ENCODE data around the gene ANP32A. TPM values are rescaled to one million over a fixed set of nuclear protein-coding genes. Genes with fewer than 3 reads are reported as not detected.

ANP32A gene
- polyA plus RNA-seq, 3 donors: 272 to 311 (median 286) TPM

DNA sequence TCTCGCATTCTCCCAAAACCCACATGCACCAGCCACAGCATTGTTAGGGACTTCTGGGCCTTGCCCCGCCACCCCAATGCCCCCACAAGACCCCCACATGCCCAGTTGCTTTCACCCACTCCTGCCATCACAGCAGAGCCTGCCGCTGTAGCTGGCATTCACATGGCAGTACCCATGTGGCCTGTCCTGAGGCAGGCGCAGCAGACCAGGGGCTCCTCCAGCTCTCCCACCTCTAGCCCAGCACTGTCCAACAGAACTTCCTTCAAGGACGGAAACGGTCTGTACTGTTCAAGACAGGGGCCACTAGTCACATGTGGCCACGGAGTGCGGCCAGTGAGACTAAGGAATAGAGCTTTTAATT is 32.5 kb downstream of the ANP32A start:
- no peak for DNase-seq

DNA sequence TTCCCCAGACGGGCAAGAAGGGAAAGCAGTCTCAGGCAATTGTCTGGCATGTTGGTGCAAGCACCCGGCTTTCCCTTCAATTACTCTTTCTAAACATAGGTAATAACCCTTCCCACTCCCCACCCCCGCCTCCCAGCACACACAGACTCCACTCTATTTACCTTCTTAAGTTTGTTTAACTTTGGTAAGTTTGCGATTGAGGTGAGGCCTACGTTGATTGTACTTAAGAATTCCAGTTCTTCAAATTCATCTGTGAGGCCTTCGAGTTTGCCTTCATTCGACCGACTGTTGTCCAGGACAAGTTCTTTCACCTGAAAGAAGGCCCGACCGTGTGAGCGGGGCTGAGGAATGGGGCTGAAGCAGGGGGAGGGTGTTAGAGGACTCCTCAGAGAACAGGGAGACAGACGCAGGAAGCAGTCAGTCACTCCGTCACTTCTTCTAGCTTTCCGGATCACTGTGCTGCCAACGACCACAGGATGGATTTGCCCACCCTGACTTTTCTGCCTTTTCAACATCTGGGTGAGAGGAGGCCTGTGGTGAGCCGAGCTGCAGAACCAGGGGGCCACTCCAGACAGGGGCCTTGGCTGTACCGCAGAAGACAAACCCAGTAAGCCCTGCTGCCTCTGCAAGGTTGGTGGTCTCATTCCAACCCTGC is 33.0 kb downstream of the ANP32A start:
- DNase-seq: no peak

DNA sequence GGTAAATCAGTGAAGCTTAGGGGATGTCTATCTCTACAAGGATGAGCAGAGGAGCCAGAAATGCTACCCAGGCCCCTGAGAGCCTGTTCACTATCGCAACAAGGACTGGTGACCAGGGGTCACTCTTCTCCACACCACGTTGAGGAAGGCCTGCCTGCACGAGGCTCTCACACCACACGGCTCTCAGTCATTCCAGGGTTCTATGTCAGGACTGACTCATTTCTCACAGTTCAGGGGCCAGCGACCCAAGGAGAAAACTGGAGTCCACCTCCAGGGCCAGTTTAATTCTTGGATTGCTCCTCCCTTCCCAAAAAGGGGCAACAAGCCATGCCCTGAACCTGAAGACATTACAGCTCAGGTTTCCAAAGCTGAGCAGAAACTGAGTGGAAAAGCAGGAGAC is 33.9 kb downstream of the ANP32A start:
- DNase-seq: no peak

DNA sequence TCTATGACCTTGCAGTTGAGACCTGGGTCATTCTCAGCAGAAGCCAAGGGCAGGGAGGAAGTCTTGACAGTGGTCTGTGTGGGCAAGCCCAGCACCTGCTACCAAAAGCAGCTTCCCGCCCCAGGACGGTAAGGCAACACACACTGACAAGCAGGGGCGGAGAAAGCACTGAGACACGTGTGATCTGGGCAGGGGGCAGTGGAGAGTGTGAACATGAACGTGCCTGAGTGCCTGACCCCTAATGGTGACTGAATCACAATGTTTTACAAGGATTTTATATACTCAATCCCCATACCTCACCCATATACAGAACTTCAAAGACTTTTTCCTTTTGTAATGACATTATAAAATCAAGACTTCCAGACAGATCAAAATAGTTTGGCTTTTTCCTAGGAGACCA is 35.2 kb downstream of the ANP32A start:
- DNase-seq: no peak

DNA sequence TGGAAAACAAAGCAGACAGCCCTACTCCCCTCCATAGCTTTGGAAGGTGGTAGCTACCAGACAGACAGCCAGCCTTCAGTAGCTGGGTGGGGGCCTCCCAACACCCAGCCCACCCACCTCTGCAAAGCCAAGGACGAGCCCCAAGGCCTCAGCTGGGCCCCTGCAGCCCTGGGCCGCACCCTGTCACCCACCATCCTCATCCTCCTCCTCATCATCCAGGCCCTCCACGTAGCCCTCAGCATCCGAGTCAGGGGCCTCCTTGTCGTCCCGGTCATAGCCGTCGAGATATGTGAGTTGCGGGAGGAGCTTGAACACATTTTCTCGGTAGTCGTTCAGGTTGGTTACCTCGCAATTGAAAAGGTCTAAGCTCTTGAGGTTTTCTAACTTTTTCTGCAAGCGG is 36.5 kb downstream of the ANP32A start:
- no peak for DNase-seq

DNA sequence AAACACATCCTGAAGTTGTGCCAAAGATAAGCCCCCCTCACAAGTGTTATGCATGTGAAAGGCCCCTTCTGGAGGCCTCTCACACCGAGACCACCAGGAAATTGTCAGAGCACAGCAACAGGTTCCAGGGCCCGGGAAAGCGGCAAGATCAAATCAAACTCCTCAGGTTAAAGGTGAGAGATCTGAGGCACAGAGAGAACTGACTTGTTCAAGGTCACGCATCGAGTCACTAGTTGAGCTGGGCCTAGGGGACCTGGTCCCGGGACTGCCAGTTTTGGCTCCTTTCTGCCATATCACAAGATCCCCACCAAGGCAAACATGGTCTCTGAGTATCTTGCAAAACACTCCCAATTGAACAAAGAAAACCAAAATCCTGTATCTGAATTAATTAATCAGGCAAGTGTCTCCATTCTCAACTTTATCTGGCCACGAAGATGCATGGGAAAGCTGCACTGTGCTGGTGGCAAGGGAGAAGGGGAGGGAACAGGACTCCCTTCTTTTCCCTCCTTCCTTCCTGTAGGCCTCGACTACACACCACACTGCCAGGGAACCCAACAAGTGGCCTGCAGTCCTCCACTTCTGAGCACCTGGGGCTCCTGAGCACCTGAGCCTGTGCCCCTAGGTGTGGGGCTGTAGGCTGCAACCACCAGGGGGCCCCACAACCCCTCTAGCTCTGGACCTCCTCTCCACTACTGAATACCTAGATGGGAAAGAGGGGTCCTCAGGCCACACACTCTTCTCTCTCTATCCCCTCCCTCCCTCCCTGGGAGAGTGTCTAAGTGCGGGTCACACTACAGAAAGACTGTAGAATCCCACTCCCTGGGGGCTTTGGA is 37.3 kb downstream of the ANP32A start:
- DNase-seq: no peak

DNA sequence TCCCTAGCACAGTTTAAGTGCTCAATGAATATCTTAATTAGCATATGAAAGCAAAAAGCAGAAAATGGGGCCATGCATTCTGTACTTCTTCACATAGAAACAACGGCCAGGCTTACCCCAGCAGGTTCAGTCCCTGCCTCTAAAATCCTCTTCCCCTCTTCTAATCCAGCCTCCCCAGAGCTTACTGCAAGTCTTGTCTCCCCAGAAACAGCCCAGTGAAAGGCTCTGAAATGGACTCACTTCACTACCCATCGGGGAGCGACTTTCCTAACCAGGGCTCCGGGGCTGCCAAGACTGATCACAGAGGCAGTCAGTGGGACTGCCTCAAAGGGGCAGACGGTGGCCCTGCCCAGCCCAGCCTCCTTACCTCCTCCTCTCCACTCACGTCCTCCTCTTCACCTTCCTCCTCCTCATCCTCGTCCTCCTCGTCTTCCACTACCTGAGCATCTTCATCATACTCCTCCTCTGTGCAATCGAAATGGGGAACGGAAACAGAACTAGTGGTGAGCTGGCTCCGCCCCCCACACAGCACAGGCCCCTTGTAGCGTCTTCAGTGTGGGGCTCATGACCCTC is 38.0 kb downstream of the ANP32A start:
- no peak for DNase-seq

DNA sequence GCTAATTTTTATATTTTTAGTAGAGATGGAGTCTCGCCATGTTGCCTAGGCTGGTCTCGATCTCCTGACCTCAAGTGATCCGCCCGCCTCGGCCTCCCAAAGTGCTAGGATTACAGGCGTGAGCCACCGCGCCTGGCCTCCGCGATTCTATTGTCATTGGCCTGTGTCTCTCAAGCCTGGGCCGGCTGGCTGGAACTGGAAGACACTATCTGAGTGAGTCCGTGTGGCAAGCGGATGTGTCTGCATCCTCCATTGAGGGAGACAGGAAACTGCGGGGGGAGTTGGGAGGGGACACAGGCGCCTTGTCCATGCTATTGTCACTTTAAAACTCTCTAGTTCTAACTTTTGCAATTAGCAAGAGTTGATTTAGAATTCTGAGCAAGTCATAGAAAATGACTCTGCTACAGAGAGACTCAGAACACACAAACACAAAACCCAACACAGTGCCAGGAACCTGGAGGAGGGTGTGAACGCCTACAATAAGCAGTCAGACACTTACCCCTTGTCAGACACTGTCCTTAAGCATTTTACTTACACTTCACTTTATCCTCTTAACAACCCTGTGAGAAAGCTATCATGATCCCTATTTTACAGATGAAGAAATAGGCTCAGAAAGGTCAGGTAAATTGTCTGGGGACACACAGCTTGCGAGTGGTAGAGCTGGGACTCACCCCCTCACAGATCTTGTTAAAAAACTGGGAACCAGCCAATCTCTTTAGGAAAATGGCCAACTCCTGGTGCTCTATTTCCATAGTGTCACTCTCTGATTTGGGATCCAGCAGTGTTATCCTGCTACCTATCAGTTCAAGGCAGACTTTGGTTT is 38.7 kb downstream of the ANP32A start:
- no peak for DNase-seq

DNA sequence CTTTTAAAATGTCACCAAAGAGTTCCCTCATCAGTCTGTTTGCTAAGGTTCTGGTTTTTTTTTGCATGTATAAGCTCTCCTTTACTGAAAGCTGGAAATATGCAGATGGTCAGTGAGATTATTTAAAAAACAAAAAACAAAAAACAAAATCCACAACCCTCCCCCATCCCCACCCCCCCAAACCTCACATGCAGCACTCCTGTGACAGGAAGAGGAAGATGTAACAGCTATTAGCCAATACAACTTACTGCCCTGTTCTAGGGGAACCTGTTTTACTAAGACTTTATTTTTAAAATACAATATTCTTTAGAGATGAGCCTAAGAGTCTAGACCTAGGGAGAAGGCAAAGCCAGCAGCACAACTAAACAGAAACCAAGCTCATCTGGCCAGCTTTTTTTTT is 39.5 kb downstream of the ANP32A start:
- DNase-seq: no peak

DNA sequence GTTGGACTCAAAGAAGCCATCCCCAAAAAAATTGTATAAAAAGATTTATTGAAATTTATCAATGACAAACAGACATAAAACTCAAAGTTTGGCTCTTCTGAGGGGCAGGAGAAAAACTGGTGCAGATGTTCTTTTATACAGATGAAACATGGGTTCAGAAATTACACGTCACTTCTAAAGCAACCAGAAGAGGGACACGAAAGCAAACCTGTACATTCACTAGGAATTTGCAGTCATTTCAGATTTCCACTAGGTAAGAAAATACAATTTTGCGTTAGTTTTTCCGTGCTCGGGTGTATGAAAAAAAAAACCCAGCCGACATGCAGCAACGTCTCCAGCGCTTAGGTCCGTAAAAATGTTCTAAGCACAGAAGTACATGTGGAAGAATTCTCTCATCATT is 41.8 kb downstream of the ANP32A start:
- DNase-seq: no peak

DNA sequence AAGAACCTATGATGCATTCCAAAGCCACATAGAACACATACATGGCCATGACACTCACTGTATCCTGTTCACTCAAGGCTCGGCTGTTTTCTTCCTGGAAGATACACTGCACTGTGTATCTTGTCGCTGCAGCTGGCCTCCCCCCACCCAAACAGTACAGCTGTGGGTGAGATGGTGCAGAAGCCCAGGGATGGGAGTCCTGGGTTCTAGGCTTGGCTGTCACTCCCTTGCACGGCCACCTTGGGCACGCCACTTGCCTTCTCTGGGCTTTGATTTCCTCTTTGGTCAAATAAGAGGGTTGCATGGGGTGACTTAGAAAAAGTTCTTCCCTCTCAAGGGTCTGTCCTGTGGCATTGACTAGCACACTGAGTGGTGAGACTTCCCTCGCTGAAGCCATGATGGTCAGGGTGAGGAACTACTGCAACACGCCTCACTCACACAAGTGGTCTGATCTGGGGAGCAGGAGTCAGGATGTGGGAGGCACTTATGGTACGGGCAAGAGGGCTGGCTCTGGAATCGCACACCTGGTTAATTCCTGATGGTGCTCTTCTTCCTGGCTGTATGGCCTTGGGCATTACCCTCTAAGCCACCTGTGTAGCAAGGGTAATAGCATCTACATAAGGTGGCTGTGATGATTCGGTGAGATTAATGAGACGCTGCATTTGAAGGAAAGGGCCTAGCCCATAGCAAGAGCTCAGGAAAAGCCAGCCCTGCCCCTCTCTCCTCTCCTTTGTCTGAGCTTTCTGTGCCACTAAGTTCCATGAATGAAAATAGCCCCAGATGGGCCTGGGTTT is 44.0 kb downstream of the ANP32A start:
- no peak for DNase-seq

DNA sequence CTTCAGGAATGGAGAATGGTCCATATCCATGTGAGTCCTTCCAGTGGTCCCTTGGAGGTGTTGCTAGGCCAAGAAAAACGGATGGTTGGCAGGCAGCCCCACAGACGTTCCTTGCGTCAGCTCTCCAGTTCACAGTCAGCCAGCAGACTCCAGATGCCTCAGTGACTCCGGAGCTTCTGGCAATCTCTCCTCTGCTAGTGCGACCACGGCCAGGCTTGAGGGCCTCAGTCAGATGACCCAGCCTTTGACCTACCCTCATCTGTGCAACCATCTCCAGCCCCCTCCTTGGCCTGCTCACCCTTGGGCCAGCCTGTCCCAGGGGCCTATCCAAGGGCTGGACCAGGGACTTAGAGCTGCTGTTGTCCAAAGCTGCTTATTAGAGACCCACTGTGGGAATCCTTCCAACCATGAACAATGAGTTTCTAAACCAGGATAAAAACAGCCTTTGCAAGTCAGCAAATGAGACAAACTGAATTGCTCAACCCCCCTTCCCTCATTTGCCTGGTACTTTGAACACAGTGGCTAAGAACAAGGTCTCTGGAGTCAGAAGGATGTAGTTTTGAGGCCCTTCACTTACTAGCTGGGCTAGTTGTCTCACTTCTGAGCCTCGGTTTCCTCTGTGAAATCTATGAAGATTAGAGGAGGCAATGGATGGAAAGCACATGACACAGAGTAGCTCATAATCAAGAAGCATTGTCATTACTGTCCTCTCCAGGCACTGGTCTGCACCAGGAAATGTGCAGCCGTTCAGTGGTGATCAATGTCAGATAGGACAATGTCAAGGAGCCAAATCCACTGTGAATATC is 44.8 kb downstream of the ANP32A start:
- no peak for DNase-seq

DNA sequence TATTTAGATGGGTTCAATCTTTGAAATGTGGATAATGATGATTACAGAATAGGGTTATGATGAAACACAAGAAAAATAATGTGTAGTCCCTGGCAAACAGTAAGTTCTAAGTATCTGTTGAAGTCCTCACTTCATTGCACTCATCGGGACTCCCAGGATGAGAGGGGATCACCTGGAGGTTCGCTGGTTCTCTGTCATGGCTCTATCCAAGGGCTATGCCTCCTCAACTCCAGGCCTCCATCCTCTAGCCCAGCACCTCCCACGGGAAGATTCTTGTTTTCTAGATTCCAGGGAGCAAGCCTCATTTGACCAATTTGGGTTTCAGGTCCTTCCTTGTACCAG is 45.5 kb downstream of the ANP32A start:
- DNase-seq: no peak

DNA sequence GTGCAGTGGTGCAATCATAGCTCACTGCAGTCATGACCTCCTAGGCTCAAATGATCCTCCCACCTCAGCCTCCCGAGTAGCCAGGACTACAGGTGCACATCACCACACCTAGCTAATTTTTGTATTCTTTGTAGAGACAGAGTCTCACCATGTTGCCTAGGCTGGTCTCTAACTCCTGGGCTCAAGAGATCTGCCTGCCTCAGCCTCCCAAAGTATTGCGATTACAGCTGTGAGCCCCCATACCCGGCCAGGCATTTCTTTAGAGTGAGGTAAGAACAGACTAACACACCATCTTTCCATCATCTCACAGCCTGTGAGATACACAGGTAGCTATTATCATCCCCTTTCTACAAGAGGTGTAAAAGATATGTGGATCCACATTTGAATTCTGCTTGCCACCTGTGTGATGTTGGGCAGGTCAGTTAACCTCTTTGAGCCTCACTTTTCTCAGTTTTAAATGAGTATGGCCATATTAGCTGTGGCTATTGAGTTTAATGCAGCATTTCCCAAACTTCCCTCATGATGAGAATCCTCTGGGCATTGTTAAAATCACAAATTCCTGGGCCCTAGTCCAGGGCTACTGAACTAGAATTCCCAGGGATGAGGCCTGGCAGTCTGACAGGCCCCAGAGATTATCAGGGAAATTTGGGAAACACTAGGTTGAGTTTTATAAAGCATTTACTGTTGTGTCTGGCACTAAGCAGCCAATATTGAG is 46.0 kb downstream of the ANP32A start:
- no peak for DNase-seq

DNA sequence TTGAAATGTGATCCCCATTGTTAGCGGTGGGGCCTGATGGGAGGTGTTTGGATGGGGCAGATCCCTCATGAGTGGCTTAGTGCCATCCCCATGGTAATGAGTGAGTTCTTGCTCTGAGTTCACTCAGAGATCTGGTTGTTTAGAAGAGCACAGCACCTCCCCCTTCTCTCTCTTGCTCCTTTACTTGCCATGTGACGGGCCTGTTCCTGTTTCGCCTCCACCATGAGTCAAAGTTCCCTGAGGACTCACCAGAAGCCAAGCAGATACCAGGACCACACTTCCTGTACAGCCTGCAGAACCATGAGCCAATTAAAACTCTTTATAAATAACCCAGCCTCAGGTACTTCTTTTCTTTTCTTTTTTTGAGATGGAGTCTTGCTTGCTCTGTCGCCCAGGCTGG is 46.6 kb downstream of the ANP32A start:
- DNase-seq: no peak

DNA sequence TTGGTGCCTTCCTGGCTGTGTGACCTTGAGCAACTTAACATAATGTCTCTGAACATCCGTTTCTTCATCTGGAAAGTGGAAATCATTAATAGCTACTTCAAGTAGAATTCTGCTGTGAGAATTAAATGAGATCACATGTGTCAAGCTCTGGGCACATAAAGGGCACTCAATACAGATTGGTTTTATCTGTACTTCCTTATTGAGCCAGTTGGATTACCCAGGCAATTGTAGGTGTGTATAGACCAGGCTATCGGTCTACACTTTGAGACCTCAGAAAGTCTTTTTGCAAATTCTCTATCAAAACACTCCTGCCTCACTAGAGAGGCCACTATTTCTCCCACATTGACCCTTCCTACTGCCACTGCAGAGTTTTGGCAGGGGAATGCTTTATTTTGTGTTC is 47.7 kb downstream of the ANP32A start:
- DNase-seq: no peak

DNA sequence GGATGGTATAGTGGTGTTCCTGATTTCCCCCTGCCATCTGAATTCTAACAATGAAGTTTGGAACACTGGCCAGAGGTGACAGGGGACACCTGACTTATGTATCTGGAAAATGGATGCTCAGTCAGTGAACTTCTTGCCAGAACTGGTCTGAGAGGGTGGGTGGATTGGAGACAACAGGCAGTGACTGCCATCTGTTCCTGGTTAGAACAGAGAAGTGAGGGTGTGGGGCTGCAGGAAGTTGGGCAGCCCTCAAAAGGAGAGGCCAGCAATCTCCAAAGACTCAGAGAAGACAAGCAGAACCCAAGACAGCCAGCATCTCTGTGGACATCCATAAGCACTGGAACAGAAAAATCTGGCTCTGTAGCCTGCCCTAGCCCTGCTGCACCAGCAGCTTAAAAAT is 50.5 kb downstream of the ANP32A start:
- DNase-seq: no peak

DNA sequence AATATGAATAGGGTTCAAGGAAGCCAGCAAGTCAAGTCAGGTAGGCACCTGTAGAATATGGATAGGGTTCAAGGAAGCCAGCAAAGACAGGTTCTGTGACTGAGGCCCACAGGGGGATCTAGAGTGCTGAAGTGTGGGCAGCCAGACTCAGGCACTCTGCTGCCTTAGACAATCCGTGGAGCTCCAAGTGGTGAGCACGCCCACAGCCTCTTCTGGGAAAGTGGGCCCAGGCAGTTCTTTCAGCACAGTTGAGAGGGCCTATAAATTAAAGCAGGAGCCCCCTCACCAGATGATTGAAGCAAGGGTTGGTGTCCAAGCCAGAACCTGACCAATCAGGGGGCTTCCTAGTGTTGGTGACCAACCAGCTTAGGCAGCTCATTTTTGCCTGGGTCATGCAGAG is 51.0 kb downstream of the ANP32A start:
- DNase-seq: no peak

DNA sequence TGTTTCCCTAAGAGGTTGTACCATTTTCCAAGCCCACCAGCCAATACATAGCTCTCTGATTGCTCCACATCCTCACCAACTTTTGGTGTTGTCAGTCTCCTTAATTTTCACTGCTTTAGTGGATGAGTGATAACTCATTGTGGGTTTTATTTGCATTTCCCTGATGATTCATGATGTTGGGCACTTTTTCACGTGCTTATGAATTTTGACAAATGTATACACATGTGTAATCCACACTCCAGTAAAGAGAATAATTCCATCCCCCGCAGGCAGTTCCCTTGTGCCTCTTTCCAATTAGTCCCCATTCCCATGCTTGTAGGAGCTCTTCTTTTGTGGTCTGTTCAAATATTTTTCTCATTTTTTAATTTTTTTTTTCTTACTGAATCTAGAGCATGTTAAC is 52.4 kb downstream of the ANP32A start:
- no peak for DNase-seq

DNA sequence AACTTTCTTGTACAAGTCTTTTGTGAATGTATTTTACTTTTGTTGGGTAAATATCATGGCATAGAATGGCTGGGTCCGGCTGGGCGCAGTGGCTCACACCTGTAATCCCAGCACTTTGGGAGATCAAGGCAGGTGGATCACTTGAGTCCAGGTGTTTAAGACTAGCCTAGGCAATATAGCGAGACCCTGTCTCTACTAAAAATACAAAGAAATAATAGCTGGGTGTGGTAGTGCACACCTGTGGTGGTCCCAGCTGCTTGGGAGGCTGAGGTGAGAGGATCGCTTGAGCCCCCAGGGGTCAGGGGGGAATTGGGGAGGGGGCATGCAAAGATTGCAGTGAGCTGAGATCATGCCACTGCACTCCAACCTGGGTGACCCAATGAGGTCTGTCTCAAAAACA is 52.9 kb downstream of the ANP32A start:
- no peak for DNase-seq

All from renal pelvis (tissue), 4 donors.